Jurkat, Clone E6-1 (cell line): ENCODE measurements around the gene BCAP29.
A peak's percentile ranks its signal among the peaks of the same experiment; 100 is the strongest.
"Not testable (repeated sequence)": the region's sequence is repeated elsewhere in the genome, so short reads cannot be mapped to it uniquely, and the experiment has no call there.

ENCODE experiments used
- DNase-seq: peaks from one replicate; pipeline ENCODE4 v3.0.0-alpha.2; 2011; ENCODE audit warnings: low read depth, low spot score
- H3K4me3 ChIP-seq: 2 replicates; pipeline ENCODE4 v1.5.1; 2011; ENCODE audit warnings: mild to moderate bottlenecking, low read length, control low read depth, moderate library complexity

BCAP29 gene

DNA sequence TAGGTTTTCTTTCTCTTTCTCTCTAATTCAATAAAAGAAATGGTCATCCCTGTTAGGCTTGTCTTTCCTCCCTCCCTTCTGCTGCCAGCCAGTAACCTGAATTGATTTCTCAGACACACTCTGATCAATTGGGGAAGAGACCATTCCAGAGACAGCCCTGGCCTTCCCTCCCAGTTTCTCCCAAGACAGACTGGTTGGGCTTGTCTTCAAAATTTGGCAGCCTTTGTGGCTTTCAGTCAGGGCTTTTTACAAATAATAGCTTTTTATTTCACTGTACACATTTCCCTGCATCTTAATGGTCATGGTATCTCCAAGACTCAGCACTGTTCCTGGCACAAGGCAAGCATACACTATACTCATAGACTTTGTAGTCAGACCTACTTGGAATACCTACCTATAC, 33.9 kb downstream of the BCAP29 start:
- H3K4me3 ChIP-seq: no peak overlapping the region
- no peak for DNase-seq

- no peak for DNase-seq
- no peak overlapping the region for H3K4me3 ChIP-seq
Measured at GRCh38 chr7:107614425-107614824, 34.4 kb downstream of the BCAP29 start.

GRCh38 chr7:107615910-107616680, 36.0 kb downstream of the BCAP29 start:
- DNase-seq: no peak
- no peak overlapping the region for H3K4me3 ChIP-seq

- H3K4me3 ChIP-seq: no peak overlapping the region
- no peak for DNase-seq
Measured at GRCh38 chr7:107622429-107622828, 42.4 kb downstream of the BCAP29 start.

DNA sequence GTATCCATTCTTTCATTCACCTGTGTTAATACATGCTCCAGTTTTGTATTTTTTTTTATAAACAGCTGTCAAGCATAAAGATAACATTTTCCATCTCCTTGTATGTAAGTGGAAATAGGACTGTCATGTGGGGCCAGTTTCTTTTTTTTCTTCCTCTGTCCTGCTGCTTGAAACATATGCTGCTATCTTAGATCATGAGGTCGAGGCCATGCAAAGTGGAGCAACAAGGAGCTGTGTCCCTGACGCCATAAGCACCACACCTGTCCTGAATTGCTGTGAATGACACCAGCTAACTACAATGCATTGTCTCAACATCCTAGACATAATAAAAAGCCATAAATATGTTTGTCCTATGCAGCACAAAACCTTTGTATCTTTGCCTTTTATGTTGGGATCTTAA, 42.8 kb downstream of the BCAP29 start:
- no peak overlapping the region for H3K4me3 ChIP-seq
- no peak for DNase-seq

GRCh38 chr7:107627002-107627401, 47.0 kb downstream of the BCAP29 start:
- no peak for DNase-seq
- H3K4me3 ChIP-seq: no peak overlapping the region

GRCh38 chr7:107628461-107629064, 48.5 kb downstream of the BCAP29 start:
- DNase-seq: peak; percentile 41
- no peak overlapping the region for H3K4me3 ChIP-seq

GRCh38 chr7:107630342-107630741, 50.3 kb downstream of the BCAP29 start:
- no peak for DNase-seq
- no peak overlapping the region for H3K4me3 ChIP-seq

- no peak for DNase-seq
- no peak overlapping the region for H3K4me3 ChIP-seq
Measured at GRCh38 chr7:107631588-107632491, 51.8 kb downstream of the BCAP29 start.

DNA sequence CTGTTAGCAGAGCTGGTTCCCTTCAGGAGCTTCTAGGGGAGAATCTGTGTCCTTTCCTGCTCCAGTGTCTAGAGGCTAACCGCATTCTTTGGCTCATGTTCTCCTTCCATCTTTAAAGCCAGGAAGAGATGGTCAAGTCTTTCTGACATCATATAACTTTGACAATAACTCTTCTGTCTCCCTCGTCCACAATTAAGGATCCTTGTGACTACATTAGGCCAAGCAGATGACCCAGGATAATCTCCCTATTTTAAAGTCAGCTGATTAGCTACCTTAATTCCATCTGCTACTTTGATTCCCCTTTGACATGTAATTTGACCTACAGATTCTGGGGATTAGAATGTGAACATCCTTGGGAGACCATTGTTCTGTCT, 52.4 kb downstream of the BCAP29 start:
- no peak overlapping the region for H3K4me3 ChIP-seq
- DNase-seq: no peak

DNA sequence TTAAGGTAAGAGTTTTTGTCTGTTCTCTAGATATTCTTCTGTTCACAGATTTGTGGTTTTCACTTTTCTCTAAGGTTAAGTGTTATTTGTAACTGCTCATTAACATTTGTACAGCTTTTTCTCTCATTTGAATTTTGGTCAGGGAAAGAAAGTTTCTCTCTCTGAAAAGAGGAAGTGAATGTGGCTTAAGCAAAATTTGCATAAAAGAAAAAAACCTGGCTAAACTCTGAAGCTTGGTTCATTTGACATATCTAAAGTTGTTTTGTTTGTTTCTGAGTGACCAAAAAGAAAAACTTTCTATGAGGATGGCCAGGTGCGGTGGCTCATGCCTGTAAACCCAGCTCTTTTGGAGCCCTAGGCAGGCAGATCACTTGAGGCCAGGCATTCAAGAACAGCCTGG, 58.5 kb downstream of the BCAP29 start:
- no peak overlapping the region for H3K4me3 ChIP-seq

DNA sequence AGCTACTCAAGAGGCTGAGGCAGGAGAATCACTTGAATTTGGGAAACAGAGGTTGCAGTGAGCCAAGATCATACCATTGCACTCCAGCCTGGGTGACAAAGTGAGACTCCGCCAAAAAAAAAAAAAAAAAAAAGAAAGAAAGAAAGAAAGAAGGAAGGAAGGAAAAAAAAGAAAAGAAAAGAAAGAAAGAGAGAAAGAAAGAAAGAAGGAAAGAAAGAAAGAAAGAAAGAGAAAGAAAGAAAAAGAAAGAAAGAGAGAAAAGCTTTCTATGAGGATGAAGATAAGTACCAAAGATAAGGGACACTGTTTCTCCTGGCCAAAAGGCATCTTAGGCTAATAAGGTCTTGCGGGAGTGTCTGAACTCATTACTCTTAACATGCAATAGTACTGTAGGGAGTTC, 59.0 kb downstream of the BCAP29 start:
- H3K4me3 ChIP-seq, DNase-seq: not testable (repeated sequence)

More for the DNA sequence above, 58.5 kb downstream of the BCAP29 start:
- no peak for DNase-seq

DNA sequence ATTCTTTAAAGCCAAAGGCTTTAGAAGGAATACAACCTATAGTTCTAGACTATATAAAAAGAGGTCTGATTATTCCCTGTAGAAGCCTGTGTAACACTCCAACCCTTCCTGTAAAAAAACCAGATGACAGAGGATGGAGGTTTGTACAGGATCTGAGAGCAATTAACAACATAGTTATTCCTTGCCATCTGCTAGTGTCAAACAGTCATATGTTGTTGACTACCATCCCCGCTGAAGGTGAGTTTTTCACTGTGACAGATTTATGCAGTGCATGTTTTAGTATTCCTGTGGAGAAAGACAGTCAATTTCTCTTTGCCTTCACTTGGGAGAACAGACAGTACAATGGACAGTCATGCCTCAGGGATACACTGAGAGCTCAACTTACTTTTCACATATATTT, 61.6 kb downstream of the BCAP29 start:
- DNase-seq: no peak
- no peak overlapping the region for H3K4me3 ChIP-seq

DNA sequence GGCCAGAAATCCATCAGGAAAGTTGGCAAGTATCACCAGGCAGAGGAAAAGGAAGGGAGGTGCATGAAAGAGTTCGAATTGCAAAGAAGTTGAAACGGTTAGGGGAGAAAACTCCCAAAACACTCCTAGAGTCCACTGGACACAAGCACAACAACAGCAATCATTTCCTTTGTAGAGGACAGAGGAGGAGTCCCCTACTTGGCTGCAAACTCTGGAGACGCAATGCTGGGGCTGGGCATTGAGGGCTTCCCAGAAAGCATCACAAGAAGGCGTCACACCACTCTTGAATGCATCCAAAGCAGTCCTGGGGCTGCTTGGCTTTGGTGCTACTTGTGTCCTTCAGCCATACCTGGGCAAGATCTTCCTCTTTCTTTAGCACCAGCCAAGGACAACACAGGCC, 62.5 kb downstream of the BCAP29 start:
- DNase-seq: no peak
- H3K4me3 ChIP-seq: no peak overlapping the region

GRCh38 chr7:107643407-107643806, 63.4 kb downstream of the BCAP29 start:
- no peak overlapping the region for H3K4me3 ChIP-seq
- DNase-seq: no peak

DNA sequence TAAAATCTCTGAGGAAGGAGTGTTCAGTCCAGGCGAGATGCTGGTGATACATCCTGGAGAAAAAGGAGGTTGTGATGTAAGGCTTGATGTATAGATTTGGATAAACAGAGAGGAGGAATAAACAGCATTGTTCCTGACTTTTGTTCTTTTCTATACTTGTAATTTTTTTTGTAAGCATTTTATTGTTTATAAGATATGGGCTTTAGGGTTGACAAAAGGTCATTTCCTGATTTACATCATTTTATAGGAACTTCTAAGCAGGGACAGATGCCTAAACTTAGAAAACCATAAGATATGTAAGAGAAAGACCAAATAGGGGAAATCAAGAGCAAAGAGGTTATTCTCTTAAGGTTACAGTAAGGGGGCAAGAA, 63.9 kb downstream of the BCAP29 start:
- no peak overlapping the region for H3K4me3 ChIP-seq
- no peak for DNase-seq

DNA sequence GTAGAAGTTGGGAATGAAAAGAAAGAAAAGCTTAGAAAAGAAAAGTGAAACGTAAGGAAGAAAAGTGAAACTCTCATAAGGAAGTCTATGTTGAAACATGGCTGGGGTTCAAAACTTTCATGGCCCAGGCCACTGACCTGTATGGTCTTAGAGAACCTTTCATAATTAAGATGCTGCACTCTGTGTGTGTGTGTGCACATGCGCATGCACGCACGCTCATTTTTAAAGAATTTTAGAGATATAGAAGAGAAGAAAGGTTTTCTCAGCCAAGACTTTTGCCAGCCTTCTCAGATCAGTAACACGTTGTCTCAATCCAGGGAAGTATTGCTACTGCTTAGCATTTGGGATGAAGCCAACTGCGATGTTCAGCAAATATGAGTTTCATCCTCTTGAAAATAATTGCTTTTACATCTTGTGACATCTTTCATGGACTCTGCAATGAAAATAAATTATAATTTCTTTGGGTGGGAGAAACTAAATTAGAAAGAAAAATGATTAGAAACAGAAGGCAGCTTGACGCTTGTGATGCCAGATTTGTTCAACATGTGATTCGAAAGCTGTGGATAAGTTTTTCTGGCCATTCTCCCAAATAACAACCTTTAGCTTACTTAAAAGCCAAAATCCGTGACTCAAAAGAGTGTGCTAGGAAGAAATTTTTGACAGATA, 64.4 kb downstream of the BCAP29 start:
- no peak for DNase-seq
- no peak overlapping the region for H3K4me3 ChIP-seq

DNA sequence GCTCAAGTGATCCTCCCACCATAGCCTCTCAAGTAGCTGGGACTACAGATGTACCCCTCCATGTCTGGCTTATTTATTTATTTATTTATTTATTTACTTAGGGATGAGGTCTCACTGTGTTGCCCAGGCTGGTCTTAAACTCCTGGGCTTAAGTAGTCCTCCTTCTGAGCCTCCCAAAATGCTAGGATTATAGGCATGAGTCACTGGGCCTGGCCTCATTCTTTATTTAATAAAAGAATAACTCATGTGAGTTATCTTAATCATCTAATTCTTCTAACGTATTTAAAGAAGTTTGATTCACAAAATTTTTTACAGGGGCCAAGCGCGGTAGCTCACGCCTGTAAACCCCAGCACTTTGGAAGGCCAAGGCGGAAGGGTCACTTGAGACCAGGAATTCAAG, 72.6 kb downstream of the BCAP29 start:
- no peak for DNase-seq
- H3K4me3 ChIP-seq: no peak overlapping the region

- H3K4me3 ChIP-seq: no peak overlapping the region
- no peak for DNase-seq
Measured at GRCh38 chr7:107658467-107658866, 78.4 kb downstream of the BCAP29 start.

- peak; percentile 14 for DNase-seq
- no peak overlapping the region for H3K4me3 ChIP-seq
Measured at GRCh38 chr7:107659666-107660065, 79.6 kb downstream of the BCAP29 start.
